GM12875 (cell line): ENCODE results near the gene FBXL5.

ENCODE experiments used
- H3K4me3 ChIP-seq: one replicate; pipeline ENCODE4 v1.5.1; 2011; ENCODE audit warnings: low read depth, low read length, control low read depth
- TF ChIP-seq, protein P1 (sequence below): IDR thresholded peaks from 2 replicates; pipeline ENCODE4 v1.5.1; 2011; ENCODE audit warnings: low read depth, mild to moderate bottlenecking, control low read depth, inconsistent platforms, low read length, moderate library complexity, borderline replicate concordance; ENCODE audit not compliant: insufficient read depth

The FBXL5 gene

DNA sequence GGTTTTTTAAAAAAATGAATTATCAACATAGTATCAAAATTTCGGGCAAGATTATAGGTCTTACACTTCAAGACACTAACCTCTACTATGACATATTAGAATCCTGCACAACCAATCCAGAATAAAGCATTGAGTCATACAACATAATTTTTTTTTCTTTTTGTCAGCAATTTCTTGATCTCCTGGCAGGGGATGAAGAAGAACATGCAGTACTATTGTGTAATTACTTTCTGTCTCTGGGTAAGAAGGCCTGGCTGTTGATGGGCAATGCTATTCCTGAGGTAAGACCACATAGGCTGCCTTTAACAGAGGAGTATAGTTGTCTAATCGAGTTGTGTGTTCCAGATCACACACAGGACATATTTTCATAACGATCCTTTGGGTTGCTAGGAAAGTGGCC, 67.5 kb downstream of the FBXL5 start:
- no peak overlapping the region for H3K4me3 ChIP-seq
- TF ChIP-seq, protein P1, sequence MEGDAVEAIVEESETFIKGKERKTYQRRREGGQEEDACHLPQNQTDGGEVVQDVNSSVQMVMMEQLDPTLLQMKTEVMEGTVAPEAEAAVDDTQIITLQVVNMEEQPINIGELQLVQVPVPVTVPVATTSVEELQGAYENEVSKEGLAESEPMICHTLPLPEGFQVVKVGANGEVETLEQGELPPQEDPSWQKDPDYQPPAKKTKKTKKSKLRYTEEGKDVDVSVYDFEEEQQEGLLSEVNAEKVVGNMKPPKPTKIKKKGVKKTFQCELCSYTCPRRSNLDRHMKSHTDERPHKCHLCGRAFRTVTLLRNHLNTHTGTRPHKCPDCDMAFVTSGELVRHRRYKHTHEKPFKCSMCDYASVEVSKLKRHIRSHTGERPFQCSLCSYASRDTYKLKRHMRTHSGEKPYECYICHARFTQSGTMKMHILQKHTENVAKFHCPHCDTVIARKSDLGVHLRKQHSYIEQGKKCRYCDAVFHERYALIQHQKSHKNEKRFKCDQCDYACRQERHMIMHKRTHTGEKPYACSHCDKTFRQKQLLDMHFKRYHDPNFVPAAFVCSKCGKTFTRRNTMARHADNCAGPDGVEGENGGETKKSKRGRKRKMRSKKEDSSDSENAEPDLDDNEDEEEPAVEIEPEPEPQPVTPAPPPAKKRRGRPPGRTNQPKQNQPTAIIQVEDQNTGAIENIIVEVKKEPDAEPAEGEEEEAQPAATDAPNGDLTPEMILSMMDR, result no peak

DNA sequence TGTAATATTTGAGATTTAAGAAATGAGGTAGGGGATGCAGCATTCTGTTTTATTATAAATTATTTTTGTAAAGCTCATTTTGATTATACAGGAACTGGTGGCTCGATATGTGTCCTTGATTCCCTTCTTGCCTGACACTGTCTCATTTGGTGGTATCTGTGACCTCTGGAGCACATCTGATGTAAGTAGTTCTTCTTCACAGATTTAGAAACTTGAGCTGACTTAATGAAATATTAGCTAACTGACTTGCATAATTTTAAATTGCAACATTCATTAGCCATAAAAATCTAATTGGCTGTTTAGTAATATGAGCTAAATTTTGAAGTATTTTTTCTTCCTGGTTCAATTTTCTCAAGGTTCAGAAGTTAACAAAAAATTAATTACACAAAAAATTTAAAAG, 69.1 kb downstream of the FBXL5 start:
- no peak overlapping the region for H3K4me3 ChIP-seq
- TF ChIP-seq, protein P1, result no peak

DNA sequence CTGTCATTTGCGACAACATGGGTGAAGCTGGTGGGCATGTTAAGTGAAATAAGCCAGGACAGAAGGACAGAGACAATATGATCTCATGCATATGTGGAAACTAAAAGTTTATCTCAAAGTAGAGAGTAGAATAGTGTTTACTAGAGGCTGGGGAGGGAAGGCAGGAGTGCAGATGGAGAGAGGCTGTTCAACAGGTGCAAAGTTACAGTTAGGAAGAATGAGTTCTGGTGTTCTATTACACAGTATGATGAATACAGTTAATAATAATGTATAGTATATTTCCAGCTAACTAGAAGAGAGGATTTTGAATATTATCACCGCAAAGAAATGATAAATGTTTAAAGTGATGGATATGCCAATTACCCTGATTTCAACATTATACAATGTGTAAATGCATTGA, 69.8 kb downstream of the FBXL5 start:
- no peak overlapping the region for H3K4me3 ChIP-seq
- TF ChIP-seq, protein P1, result no peak

DNA sequence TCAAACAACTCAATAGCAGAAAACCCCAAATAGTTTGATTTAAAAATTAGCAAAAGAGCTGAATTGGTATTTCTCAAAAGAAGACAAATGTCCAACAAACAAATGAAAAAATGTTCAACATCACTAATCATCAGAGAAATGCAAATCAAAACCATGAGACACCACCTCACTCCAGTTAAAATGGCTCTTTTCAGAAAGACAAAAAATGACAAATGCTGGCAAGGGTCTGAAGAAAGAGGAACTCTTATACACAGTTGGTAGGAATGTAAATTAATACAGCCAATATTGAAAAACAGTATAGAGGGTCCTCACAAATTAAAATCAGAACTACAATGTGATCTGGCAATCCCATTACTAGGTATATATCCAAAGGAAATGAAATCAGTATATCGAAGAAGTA, 70.4 kb downstream of the FBXL5 start:
- TF ChIP-seq, protein P1, result no peak
- no peak overlapping the region for H3K4me3 ChIP-seq

DNA sequence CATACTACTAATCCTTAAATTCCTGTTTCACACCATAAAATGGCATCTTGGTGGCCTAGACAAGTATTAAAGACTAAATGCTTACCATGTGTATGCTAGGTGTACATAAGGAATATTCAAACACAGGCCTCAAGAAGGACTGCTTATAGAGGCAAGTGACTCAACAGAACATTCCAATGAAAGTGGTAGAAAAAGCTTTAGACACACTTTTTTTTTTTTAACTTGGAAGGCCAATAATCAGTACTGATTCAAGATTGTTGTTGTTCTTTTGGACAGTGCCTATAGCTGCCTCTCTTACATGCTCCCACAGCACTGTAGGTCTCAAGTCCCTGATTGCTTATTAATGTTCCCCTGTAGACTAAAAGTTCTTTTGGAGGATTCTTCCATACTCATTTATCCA, 77.6 kb downstream of the FBXL5 start:
- TF ChIP-seq, protein P1, result no peak
- H3K4me3 ChIP-seq, result no peak overlapping the region

DNA sequence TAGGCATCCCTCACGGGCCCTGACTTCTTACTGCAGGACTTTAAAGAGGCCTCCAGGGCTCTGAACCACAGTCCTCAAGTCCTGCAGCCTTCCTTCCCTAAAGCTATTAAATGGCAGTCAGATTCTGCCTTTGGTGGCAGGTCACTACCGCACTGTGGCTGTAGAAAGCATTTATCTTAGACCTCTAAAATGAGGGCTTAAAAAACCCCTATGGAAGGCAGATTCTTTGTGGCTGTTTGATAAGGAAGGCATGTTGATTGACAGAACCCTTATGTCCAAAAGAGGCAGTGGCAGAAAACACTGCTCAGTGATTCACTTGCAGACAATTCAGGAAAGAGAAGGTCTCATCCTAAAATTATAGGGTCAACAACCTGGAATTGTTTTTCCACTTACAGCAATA, 79.2 kb downstream of the FBXL5 start:
- TF ChIP-seq, protein P1, result no peak
- H3K4me3 ChIP-seq, result no peak overlapping the region

DNA sequence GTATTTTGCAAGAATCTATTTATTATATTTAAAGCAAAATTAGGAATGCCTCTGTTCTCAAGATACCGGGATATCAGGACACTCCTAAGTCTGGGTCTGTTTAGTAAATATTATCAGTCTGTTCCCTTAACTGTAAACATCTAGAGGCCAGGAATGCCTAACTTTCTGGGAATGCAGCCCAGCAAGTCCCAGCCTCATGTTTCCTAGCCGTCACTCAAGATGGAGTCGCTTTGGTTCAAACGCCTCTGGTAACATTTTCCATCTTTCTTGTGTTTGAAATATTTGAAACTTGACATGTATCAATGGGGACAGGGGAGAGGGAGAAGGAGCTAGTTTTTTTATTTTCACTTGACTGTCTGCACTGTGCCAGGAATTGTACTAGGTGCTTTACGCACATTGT, 85.4 kb downstream of the FBXL5 start:
- no peak overlapping the region for H3K4me3 ChIP-seq
- TF ChIP-seq, protein P1, result no peak
